ENCODE data around the gene TOMM6. TPM values are rescaled to one million over a fixed set of nuclear protein-coding genes. Genes with fewer than 3 reads are reported as not detected.

TOMM6 gene
- polyA plus RNA-seq, 1 donor = 128 TPM

- no peak for DNase-seq
These were observed 37.4 kb downstream of the TOMM6 start for GRCh38 chr6:41824571-41825569.

- DNase-seq = no peak
These were observed 39.0 kb downstream of the TOMM6 start for GRCh38 chr6:41826343-41827022.

DNA sequence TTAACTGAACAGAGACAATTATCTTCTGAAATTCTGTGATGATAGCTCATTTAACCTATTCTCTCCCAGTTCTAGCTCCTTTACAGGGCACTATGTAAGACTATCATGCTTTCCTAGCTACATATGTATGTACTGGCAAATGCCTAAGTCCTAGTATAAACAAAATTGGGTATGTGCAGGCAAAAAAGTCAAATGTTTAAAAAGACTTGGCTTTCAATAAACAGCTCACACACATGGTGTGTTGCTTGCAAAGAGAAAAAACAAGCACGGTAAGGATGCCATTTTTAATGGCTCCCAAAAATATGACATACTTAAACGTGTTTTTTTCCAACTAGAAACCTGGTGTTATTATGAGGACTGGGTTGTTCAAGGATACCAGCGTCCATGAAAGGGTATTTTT lies 44.8 kb downstream of the TOMM6 start:
- DNase-seq = no peak

GRCh38 chr6:41836022-41836659 lies 48.6 kb downstream of the TOMM6 start:
- DNase-seq = no peak

GRCh38 chr6:41836660-41837052 lies 49.2 kb downstream of the TOMM6 start:
- DNase-seq = no peak

Other genes with a start within 250 kb of the TOMM6 start
- 20.8 TPM for gene FOXP4, start 241.3 kb upstream of the TOMM6 start, polyA plus RNA-seq (ENCODE audit: insufficient read length)
- 57.0 TPM for gene MDFI, start 149.2 kb upstream of the TOMM6 start, polyA plus RNA-seq (ENCODE audit: insufficient read length)
- 10.1 TPM for gene TFEB, start 52.1 kb upstream of the TOMM6 start, polyA plus RNA-seq (ENCODE audit: insufficient read length)
- not detected for gene PGC, start 40.3 kb upstream of the TOMM6 start, polyA plus RNA-seq (ENCODE audit: insufficient read length)
- 9.1 TPM for gene FRS3, start 7.8 kb upstream of the TOMM6 start, polyA plus RNA-seq (ENCODE audit: insufficient read length)
- gene PRICKLE4, start 6.9 kb upstream of the TOMM6 start, polyA plus RNA-seq (ENCODE audit: insufficient read length) = 2.0 TPM
- gene USP49, start 107.7 kb downstream of the TOMM6 start, polyA plus RNA-seq (ENCODE audit: insufficient read length) = 6.9 TPM
- gene MED20, start 133.4 kb downstream of the TOMM6 start, polyA plus RNA-seq (ENCODE audit: insufficient read length) = 19.7 TPM
- gene BYSL, start 133.8 kb downstream of the TOMM6 start, polyA plus RNA-seq (ENCODE audit: insufficient read length) = 36.7 TPM
- 91.3 TPM for gene CCND3, start 154.1 kb downstream of the TOMM6 start, polyA plus RNA-seq (ENCODE audit: insufficient read length)

Data from hindlimb muscle (tissue), 1 donor.